Mammary epithelial cell (primary cell): ENCODE data around the gene HEATR5A.

Experiments
- CTCF ChIP-seq, 2 donors: IDR thresholded peaks in 1 of 2; conservative IDR thresholded peaks in 1 of 2; 2 replicates each; pipeline ENCODE4 v1.5.1; 2011 to 2012; ENCODE audit warnings: inconsistent platforms in 2 of 2, low read length in 2 of 2, mild to moderate bottlenecking in 2 of 2, control low read depth in 1 of 2, low read depth in 1 of 2; ENCODE audit not compliant: insufficient read depth in 1 of 2; ENCODE audit errors: extremely low read depth in 1 of 2
- EZH2 ChIP-seq: IDR thresholded peaks from 2 replicates; pipeline ENCODE4 v1.6.1; 2012; ENCODE audit warnings: low read length, inconsistent platforms, borderline replicate concordance

GRCh38 chr14:31323419-31323818, 96.9 kb downstream of the HEATR5A start:
- TF ChIP-seq CTCF (conservative IDR thresholded peaks at IDR 0.05 in 1 of 2, IDR thresholded peaks at IDR 0.05 in 1 of 2; ENCODE audit: extremely low read depth in 1 of 2, insufficient read depth in 1 of 2, low read depth in 1 of 2, low read length in 2 of 2) = no peak
- TF ChIP-seq EZH2 = no peak
